Right lobe of liver (tissue), 4 donors: ENCODE measurements around the gene RBFOX1.

ENCODE experiments used
- POLR2A ChIP-seq: fragments of 450-650 bp; IDR thresholded peaks from one replicate; pipeline ENCODE4 v1.6.1; 2017; ENCODE audit warnings: antibody characterized with exemption, mild to moderate bottlenecking
- TF ChIP-seq, protein P1 (sequence below), 4 donors: fragments of 200-600 bp in 3 of 4; fragments of 450-650 bp in 1 of 4; IDR thresholded peaks; one replicate each; pipeline versions ENCODE4 v1.5.1 to v1.8.0; 2016 to 2022; ENCODE audit warnings: antibody characterized with exemption in 4 of 4, mild to moderate bottlenecking in 2 of 4
- donor health status: DM: no; HTN: no; CAD: no.
- donor health status: DM: no; HTN: no; CAD: no.
- donor health status: DM: no; HTN: yes; CAD: no.

DNA sequence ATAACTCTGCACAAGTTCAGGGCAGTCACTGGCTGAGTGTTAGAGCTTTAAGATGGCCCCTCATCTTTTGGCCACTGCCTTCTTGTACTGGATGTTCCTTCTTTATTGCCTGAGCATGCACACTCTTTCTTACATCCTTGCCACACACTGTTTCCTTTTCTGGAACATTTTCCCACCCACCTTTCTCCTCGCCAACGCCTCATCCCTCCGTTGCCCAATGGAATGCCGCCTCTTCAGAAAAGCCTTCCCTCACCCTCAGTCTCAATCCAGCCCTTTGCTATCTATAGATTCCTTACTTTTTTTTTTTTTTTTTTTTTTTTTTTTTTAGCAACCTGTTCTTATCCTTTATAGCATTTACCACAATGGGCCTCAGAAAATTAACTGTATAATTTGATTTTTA is 47.9 kb upstream of the RBFOX1 start:
- TF ChIP-seq, protein P1, sequence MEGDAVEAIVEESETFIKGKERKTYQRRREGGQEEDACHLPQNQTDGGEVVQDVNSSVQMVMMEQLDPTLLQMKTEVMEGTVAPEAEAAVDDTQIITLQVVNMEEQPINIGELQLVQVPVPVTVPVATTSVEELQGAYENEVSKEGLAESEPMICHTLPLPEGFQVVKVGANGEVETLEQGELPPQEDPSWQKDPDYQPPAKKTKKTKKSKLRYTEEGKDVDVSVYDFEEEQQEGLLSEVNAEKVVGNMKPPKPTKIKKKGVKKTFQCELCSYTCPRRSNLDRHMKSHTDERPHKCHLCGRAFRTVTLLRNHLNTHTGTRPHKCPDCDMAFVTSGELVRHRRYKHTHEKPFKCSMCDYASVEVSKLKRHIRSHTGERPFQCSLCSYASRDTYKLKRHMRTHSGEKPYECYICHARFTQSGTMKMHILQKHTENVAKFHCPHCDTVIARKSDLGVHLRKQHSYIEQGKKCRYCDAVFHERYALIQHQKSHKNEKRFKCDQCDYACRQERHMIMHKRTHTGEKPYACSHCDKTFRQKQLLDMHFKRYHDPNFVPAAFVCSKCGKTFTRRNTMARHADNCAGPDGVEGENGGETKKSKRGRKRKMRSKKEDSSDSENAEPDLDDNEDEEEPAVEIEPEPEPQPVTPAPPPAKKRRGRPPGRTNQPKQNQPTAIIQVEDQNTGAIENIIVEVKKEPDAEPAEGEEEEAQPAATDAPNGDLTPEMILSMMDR (IDR thresholded peaks at IDR 0.05) = no peak
- no peak for TF ChIP-seq POLR2A
